ENCODE data around the gene AMFR.

DNA sequence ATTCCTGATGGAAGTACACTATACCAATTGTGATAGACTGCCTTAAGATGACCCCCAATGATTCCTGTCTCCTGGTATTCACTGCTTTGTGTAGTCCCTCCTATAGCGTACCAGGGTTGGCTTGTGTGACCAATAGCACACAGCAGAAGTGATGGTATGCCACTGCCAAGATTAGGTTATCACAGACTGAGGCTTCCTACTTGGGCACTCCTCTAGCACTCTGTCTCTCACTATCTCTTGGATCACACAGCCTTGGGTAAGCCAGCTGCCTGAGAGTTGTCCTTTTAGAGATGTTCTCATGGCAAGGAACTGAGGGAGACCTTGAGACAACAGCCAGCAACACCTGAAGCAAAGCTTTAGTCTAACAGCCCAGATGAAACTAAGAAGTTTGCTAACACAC, 12.7 kb upstream of the AMFR start:
- TF ChIP-seq, protein P1, sequence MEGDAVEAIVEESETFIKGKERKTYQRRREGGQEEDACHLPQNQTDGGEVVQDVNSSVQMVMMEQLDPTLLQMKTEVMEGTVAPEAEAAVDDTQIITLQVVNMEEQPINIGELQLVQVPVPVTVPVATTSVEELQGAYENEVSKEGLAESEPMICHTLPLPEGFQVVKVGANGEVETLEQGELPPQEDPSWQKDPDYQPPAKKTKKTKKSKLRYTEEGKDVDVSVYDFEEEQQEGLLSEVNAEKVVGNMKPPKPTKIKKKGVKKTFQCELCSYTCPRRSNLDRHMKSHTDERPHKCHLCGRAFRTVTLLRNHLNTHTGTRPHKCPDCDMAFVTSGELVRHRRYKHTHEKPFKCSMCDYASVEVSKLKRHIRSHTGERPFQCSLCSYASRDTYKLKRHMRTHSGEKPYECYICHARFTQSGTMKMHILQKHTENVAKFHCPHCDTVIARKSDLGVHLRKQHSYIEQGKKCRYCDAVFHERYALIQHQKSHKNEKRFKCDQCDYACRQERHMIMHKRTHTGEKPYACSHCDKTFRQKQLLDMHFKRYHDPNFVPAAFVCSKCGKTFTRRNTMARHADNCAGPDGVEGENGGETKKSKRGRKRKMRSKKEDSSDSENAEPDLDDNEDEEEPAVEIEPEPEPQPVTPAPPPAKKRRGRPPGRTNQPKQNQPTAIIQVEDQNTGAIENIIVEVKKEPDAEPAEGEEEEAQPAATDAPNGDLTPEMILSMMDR (IDR thresholded peaks at IDR 0.05) = no peak
- no peak for TF ChIP-seq POLR2A (IDR thresholded peaks at IDR 0.05)
- no peak for TF ChIP-seq POLR2AphosphoS5 (IDR thresholded peaks at IDR 0.05)
- TF ChIP-seq EP300 (IDR thresholded peaks at IDR 0.05) = no peak

Measured in stomach (tissue), 4 donors.